ENCODE measurements around the gene FLG2.

Gene FLG2

DNA sequence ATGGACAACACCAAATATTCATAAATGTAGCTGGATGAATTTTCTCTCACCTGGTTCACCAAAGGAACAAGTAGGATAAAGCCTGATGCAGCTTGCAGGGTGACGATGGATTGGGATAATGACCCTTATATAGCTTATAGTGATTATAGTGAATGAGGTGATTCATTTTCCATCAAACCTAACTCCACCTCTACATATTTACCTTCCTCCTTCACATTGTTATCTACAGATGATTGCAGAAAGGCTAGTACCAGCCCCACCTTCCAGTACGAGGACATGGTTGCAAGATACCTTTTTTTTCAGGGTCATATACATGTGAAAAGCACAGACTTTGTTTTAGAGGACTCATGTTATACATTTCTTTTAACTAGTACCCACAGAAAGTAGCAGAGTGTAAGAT lies at the start of gene FLG2:
Gene FLG2, minus strand, starts transcription at position 101 of the 400 bp plus-strand sequence. CDS start 1,122 bp downstream, outside the sequence.
- TF ChIP-seq POLR2A (IDR thresholded peaks at IDR 0.05; ENCODE audit: low read depth, low read length) = no peak
- FAIRE-seq (no peak), DNase-seq (ENCODE audit: insufficient read length, low spot score) (no peak)

DNA sequence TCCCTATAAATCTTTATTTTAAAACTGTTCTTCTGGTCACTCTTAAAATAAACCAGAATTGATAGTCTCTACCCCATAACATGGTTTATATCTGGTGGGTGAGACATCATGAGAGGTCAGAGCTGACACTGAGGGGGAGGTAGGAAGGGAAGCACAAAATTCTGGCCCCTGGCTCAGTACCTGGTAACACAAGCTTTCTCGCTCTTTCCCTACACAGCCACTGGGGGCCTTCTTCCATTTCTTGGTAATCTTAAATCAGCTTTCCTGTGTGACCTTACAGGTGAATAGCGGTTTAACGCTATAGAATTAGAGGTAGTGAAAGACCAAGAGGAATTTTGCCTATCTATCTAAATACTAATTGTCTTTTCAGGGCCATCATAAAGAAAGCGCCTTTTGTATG lies 48.9 kb upstream of the FLG2 start:
- no peak for FAIRE-seq
- no peak for DNase-seq (ENCODE audit: insufficient read length, low spot score)
- no peak for TF ChIP-seq POLR2A (IDR thresholded peaks at IDR 0.05; ENCODE audit: low read depth, low read length)

DNA sequence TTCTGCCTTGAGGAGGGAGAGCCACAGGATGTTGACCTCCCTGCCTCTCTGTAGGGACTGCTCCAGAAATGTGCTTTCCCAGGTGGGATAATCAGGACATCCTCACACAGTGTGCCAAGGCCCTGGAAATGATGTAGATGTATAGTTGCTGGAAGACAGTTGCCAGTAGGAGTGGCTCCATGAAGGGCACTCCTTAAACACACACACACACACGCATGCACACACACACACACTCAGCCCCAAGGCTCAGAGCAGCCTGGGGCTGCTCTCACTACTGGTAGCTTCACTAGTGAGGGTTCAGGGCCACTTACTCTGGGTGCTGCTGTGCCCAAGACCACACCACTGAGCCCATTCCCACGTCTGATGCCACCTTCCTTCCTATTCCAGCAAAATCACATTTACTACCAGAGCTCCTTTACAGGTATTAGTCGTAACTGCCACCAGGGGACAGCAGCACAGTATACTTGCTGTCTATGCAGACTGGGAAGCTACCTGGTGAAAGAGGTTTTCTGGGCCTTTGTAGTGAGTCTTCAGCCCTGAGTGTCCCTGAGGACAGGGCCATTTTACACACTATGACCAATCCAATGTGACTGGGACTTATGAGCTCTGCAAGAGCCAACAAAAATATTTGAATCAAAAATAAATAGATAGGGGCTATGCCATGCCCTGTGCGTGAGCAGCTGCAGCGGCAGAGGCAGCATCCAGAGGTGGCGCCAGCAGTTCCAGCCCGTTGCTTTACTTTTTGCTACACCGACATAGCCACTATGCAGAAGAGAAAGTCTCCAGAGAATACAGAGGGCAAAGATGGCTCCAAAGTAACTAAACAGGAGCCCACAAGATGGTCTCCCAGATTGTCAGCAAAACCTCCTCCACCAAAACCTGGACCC lies 39.2 kb upstream of the FLG2 start:
- no peak for TF ChIP-seq POLR2A (IDR thresholded peaks at IDR 0.05; ENCODE audit: low read depth, low read length)
- DNase-seq (ENCODE audit: insufficient read length, low spot score) (no peak), FAIRE-seq (no peak)

DNA sequence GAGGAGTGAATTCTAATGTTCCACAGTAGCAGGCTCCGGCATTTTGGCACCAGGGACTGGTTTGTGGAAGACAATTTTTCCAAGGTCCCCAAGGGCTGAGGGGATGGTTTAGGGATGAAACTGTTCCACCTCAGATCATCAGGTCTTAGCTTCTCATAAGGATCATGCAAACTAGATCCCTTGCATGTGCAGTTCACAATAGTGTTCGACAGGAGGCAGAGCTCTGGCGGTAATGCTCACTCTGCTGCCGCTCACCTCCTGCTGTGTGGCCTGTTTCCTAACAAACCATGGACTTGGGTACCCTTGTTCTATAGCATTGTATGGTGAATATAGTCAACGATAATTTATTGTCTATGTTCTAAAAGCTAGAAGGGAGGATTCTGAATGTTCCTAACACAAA lies 37.7 kb upstream of the FLG2 start:
- DNase-seq (ENCODE audit: insufficient read length, low spot score) (no peak), FAIRE-seq (no peak)
- TF ChIP-seq POLR2A (IDR thresholded peaks at IDR 0.05; ENCODE audit: low read depth, low read length) = no peak

DNA sequence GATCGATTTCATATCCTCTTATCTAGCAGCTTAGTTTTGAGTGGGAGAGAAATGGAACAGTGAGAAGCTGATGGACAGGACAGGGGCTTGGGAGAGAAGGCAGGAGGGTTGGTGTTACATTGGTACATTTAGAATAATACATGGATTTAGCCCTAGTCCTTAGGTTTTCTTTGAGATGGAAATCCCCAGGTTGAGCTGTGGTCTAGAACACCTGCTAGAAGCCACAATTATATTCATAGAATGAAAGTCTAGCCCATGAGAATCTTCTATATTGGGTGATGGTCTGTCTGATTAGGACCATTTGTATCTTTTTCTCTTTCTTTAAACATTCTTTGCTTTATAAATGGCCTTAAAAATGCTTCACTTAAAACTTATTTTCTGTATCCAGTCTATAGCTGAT lies 34.3 kb upstream of the FLG2 start:
- no peak for TF ChIP-seq POLR2A (IDR thresholded peaks at IDR 0.05; ENCODE audit: low read depth, low read length)
- no peak for DNase-seq (ENCODE audit: insufficient read length, low spot score)
- no peak for FAIRE-seq

DNA sequence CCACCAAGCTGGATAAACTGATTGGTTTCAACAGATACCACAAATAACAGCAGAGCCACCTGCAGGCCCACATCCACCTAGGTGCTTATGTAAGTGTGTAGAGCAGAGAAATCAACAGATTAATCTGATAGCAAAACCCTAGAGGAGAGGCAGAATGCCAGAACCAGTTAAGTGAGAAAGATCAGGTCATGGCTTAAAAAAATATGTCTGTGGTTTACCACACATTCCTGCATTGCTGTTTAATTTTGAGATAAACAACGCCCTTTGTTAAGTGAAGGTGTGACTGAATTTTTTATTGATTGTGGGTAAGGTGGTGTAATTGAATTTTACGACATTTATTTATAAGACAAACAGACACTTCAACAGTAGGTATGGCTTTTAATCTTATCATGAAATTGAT lies 33.1 kb upstream of the FLG2 start:
- no peak for DNase-seq (ENCODE audit: insufficient read length, low spot score)
- FAIRE-seq = no peak
- no peak for TF ChIP-seq POLR2A (IDR thresholded peaks at IDR 0.05; ENCODE audit: low read depth, low read length)

DNA sequence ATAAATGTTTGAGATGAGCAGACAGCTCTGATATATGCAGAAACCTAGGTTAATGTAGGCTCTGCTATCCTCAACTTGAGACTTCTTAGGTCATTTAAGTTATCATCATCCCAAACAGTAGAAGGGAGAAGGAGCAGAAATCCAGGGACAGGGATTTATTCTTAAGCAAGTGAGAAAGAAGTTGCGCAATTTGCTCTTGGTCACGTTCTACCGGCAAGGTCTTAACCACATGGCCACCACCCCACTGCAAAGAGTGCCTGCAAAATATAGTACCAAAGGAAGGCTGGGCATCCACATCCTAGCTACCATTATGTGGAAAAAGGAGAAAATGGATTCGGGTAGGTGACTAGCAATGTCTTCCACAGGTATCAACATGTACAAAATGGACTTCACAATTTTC lies 29.1 kb upstream of the FLG2 start:
- no peak for TF ChIP-seq POLR2A (IDR thresholded peaks at IDR 0.05; ENCODE audit: low read depth, low read length)
- DNase-seq (ENCODE audit: insufficient read length, low spot score) (no peak), FAIRE-seq (no peak)

DNA sequence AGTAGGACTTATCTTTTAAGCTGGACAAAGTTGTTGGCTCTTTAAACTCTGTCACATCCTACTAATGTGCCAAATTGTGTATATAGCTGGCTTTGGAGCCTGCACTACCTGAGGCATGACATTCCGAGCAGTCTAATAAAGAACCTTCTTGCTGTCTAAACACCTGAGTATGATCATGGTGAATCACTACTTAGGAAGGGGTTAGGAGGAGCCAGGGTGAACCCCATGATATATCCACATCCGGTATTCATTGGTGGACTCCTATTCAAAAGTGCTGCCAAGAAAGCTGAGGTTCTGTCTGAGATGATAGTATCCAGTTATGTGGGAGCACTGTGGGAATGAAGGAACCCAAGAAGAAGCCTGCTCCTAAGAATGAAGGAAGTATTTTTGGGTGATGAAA lies 27.1 kb upstream of the FLG2 start:
- no peak for TF ChIP-seq POLR2A (IDR thresholded peaks at IDR 0.05; ENCODE audit: low read depth, low read length)
- DNase-seq (ENCODE audit: insufficient read length, low spot score) (no peak), FAIRE-seq (no peak)

DNA sequence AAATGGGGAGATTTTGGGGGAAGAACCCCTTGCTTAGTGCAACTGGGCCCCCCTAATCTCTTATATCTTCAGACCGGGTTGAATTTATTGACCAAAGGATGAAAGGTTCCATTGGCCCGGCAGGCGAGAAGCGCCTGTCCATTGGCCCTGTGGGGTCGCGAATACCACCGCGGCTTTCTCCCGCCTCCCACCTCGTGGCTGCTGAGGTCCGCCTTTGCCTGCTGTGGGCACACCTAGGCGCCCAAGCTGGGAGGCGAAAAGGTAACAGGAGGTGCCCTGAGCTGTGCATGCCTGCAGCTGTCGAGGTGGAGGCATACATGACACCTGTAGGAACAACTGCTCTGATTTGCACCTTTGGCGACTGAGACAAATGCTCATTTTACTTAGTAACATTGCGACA lies 21.1 kb upstream of the FLG2 start:
- TF ChIP-seq POLR2A (IDR thresholded peaks at IDR 0.05; ENCODE audit: low read depth, low read length) = no peak
- FAIRE-seq = no peak
- no peak for DNase-seq (ENCODE audit: insufficient read length, low spot score)

DNA sequence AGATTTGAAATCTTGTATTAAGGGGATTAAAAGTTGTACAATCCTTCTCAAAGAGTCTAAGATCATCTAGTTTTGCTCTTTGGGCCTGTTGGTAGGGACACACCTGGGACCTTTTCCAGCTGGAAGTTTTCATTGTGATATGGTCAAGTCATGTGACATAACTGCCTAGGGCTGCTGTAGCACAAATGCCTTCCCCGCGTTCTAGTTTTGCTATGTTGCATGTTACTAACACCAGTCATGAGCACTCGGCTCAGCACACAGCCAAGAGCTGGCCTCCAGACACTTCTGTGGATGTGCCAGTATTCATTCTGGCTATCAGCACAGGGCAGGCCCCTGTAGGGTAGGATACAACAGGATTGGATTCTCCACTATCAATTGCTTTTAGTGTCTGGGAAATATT lies 14.6 kb upstream of the FLG2 start:
- no peak for TF ChIP-seq POLR2A (IDR thresholded peaks at IDR 0.05; ENCODE audit: low read depth, low read length)
- no peak for FAIRE-seq

DNA sequence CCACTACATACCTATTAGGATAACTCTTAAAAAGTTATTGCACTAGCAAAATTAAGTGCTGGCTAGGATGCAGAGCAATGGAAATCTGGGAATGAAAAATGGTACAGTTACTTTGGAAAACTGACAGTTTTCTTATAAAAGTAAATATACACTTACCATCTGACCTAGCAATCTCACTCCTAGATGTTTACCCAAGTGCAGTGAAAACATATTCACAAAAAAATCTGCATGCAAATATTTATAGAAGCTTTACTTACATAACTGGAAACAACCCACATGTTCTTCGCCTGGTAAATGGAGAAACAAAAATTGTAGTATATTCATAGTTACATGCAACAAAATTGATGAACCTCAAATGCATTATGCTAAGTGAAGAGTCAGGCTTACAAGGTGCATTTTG lies 12.9 kb upstream of the FLG2 start:
- DNase-seq (ENCODE audit: insufficient read length, low spot score) (no peak), FAIRE-seq (no peak)
- no peak for TF ChIP-seq POLR2A (IDR thresholded peaks at IDR 0.05; ENCODE audit: low read depth, low read length)

More for the DNA sequence above, 14.6 kb upstream of the FLG2 start:
- no peak for DNase-seq (ENCODE audit: insufficient read length, low spot score)

DNA sequence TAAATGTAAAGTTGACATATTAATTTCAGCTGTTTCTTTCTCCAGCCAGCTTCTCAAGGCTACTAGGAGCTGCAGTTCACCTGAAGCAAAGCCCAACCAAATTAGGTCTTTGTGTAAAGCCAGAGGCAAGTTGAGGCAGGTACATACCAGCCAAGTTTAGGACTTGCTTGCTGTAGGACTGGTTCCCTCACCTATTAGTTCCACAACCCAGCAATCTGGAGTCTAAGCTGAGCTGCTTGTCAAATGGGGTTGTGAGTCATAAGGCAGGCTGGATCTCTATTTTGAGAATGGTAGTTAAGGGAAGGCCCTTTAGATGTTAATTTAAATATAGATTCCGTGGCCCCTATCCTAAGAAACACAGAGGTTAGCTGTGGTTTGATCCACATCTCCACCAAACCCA lies 7.6 kb upstream of the FLG2 start:
- no peak for DNase-seq (ENCODE audit: insufficient read length, low spot score)
- no peak for TF ChIP-seq POLR2A (IDR thresholded peaks at IDR 0.05; ENCODE audit: low read depth, low read length)
- no peak for FAIRE-seq

DNA sequence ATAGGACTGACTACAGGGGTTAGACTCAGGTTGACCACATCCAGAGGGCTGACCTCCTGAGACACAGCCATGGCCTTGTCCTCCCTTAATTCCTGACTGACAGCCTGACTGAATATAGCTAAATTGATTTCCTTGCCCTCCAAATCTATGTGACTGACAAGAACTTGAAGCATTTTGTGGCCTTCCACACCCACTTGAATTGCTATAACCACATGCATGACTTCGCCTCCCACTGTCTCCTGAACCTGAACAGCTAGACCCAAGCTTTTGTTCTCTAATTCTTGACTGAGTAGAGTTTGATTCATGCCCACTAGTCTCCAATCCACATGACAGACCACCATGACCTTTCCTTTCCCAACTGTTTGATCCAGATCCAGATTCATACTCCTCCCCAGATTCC lies 3.1 kb downstream of the FLG2 start:
- FAIRE-seq (no peak), DNase-seq (ENCODE audit: insufficient read length, low spot score) (no peak)
- no peak for TF ChIP-seq POLR2A (IDR thresholded peaks at IDR 0.05; ENCODE audit: low read depth, low read length)

DNA sequence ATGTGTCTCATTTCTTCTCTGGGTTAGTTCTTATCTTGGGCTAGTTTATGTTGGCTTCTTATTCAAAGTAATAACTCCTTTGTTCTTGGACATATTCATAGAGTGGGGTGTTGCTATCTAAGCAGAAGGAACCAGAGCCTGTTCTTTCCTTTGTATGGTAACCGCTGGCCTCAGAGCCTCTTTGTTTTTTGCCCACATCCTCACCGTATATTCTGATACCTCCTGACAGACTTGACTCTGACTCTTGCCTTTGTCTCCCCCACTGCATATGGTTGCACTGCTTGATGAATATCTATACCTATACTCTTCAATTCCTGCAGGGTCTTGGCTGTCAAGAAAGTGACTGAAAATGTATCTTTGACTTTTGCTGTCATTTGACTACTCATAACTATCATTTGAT lies 10.2 kb downstream of the FLG2 start:
- no peak for TF ChIP-seq POLR2A (IDR thresholded peaks at IDR 0.05; ENCODE audit: low read depth, low read length)
- FAIRE-seq = no peak

DNA sequence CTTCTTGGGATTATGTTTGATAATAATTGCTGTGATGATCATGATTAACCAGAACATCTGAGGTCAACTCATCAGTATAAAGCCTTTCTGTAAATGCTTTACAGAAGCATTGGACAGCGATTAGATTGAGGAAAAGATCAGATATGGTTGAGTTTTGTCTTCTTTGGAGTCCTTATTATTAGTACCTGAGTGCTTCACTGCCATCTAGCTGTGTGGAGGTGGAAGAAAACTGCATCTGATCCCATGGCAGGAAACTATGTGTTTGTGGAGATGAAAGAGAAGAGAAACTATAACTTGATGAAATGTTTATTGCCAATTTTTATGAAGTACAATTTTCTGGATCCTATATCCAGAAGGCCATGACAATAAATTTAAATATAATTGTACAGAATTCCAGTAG lies 11.4 kb downstream of the FLG2 start:
- DNase-seq (ENCODE audit: insufficient read length, low spot score) = no peak
- FAIRE-seq = no peak
- no peak for TF ChIP-seq POLR2A (IDR thresholded peaks at IDR 0.05; ENCODE audit: low read depth, low read length)

More for the DNA sequence above, 10.2 kb downstream of the FLG2 start:
- DNase-seq (ENCODE audit: insufficient read length, low spot score) = no peak
